Peyer's patch (tissue), 4 donors: ENCODE results near the gene ATP9A.

ENCODE experiments used
- POLR2A ChIP-seq, 2 donors: fragments of 450-650 bp; IDR thresholded peaks; one replicate each; pipeline ENCODE4 v1.5.1; 2017; ENCODE audit warnings: antibody characterized with exemption in 2 of 2, mild to moderate bottlenecking in 2 of 2, moderate library complexity in 2 of 2
- TF ChIP-seq, protein P1 (sequence below), 6 experiments: fragments of 450-650 bp in 4 of 6; fragments of 200-600 bp in 2 of 6; sonication (generic) in 1 of 6; IDR thresholded peaks; one replicate each; pipeline ENCODE4 v1.5.1; 2017 to 2019; ENCODE audit warnings: antibody characterized with exemption in 6 of 6, mild to moderate bottlenecking in 3 of 6, moderate library complexity in 1 of 6

- TF ChIP-seq POLR2A (IDR thresholded peaks at IDR 0.05): no peak
- TF ChIP-seq, protein P1, sequence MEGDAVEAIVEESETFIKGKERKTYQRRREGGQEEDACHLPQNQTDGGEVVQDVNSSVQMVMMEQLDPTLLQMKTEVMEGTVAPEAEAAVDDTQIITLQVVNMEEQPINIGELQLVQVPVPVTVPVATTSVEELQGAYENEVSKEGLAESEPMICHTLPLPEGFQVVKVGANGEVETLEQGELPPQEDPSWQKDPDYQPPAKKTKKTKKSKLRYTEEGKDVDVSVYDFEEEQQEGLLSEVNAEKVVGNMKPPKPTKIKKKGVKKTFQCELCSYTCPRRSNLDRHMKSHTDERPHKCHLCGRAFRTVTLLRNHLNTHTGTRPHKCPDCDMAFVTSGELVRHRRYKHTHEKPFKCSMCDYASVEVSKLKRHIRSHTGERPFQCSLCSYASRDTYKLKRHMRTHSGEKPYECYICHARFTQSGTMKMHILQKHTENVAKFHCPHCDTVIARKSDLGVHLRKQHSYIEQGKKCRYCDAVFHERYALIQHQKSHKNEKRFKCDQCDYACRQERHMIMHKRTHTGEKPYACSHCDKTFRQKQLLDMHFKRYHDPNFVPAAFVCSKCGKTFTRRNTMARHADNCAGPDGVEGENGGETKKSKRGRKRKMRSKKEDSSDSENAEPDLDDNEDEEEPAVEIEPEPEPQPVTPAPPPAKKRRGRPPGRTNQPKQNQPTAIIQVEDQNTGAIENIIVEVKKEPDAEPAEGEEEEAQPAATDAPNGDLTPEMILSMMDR (IDR thresholded peaks at IDR 0.05): no peak
These were observed 8.2 kb downstream of the ATP9A start for GRCh38 chr20:51759769-51760510.
